Left ventricle myocardium inferior (tissue), 1 donor: ENCODE measurements around the gene ENOX2. TPM values are rescaled to one million over a fixed set of nuclear protein-coding genes. Genes with fewer than 3 reads are reported as not detected.

Source experiments
- DNase-seq: peaks from one replicate; pipeline ENCODE4 v3.0.0-alpha.2; 2020
- H3K27ac ChIP-seq: fragments of 200-600 bp; replicated peaks from 2 replicates; pipeline ENCODE4 v1.8.0; 2021
- H3K27me3 ChIP-seq: fragments of 200-600 bp; 2 replicates; pipeline ENCODE4 v1.8.0; 2021; ENCODE audit warnings: low read depth
- H3K36me3 ChIP-seq: fragments of 200-600 bp; 2 replicates; pipeline ENCODE4 v1.8.0; 2021
- H3K4me1 ChIP-seq: fragments of 200-600 bp; 2 replicates; pipeline ENCODE4 v1.8.0; 2021
- H3K4me3 ChIP-seq: fragments of 200-600 bp; 2 replicates; pipeline ENCODE4 v1.8.0; 2021; ENCODE audit warnings: mild to moderate bottlenecking, moderate library complexity
- H3K9me3 ChIP-seq: fragments of 200-600 bp; replicated peaks from 2 replicates; pipeline ENCODE4 v1.8.0; 2021
- CTCF ChIP-seq: fragments of 200-600 bp; IDR thresholded peaks from 2 replicates; pipeline ENCODE4 v1.8.0; 2021; ENCODE audit warnings: antibody characterized with exemption, mild to moderate bottlenecking, borderline replicate concordance
- intact Hi-C: fragments of 100-400 bp; cut with micrococcal nuclease; formaldehyde crosslinking; loops from one replicate; pipeline ENCODE4 v1.11.0; 2022
- total RNA-seq: library from RNA; stranded (reverse); fragmentation: NEBNext Ultra II Directional; extraction: Animal tissue kit (Norgen Biotek cat#: 25700); gene quantifications from one replicate; pipeline ENCODE4 v1.2.1, GENCODE V29; 2021
- donor health status: DM: no; HTN: yes; CAD: no; lungs with severe emphysema.

The ENOX2 gene
- total RNA-seq, 1 donor from 2014 or later = 14.1 TPM

- Histone ChIP-seq H3K27ac (no peak overlapping the region), H3K4me1 (no peaks in the 10 kb centered on the region), H3K4me3 (no peak overlapping the region), H3K27me3 (no peaks in the 10 kb centered on the region), H3K36me3 (no peaks in the 10 kb centered on the region), H3K9me3 (no peaks in the 10 kb centered on the region)
- intact Hi-C loops = no loop called here
- no peak for DNase-seq
- no peak for TF ChIP-seq CTCF
Observed at GRCh38 chrX:130695931-130696330, 207.1 kb downstream of the ENOX2 start.

GRCh38 chrX:130694983-130695382 lies 208.0 kb downstream of the ENOX2 start:
- DNase-seq = no peak
- intact Hi-C loops = no loop called here
- Histone ChIP-seq H3K27me3 (no peaks in the 10 kb centered on the region), H3K9me3 (no peaks in the 10 kb centered on the region), H3K4me3 (no peak overlapping the region), H3K4me1 (no peaks in the 10 kb centered on the region), H3K36me3 (no peaks in the 10 kb centered on the region), H3K27ac (no peak overlapping the region)
- TF ChIP-seq CTCF = no peak

- intact Hi-C loops = no loop called here
- no peaks in the 10 kb centered on the region for H3K9me3 ChIP-seq
Observed at GRCh38 chrX:130691576-130691975, 211.4 kb downstream of the ENOX2 start.

GRCh38 chrX:130688360-130688759 lies 214.6 kb downstream of the ENOX2 start:
- TF ChIP-seq CTCF = no peak
- H3K27ac ChIP-seq = no peak overlapping the region
- H3K36me3 ChIP-seq = peaks cover 12% of the 10 kb centered on the region
- no peak overlapping the region for H3K4me3 ChIP-seq
- H3K4me1 ChIP-seq = no peaks in the 10 kb centered on the region
- no peaks in the 10 kb centered on the region for H3K27me3 ChIP-seq
- H3K9me3 ChIP-seq = no peaks in the 10 kb centered on the region
- intact Hi-C loops = no loop called here
- DNase-seq = no peak

More at GRCh38 chrX:130691576-130691975, 211.4 kb downstream of the ENOX2 start:
- DNase-seq = no peak
- no peak overlapping the region for H3K4me3 ChIP-seq
- peaks cover 12% of the 10 kb centered on the region for H3K36me3 ChIP-seq
- no peaks in the 10 kb centered on the region for H3K27me3 ChIP-seq
- no peak for TF ChIP-seq CTCF
- H3K27ac ChIP-seq = no peak overlapping the region
- no peaks in the 10 kb centered on the region for H3K4me1 ChIP-seq

- no peak for TF ChIP-seq CTCF
- intact Hi-C loops = no loop called here
- DNase-seq = no peak
Observed at GRCh38 chrX:130682990-130683389, 220.0 kb downstream of the ENOX2 start.

More at GRCh38 chrX:130682990-130683389, 220.0 kb downstream of the ENOX2 start:
- Histone ChIP-seq H3K36me3 (peaks cover 11% of the 10 kb centered on the region), H3K9me3 (no peaks in the 10 kb centered on the region), H3K27me3 (no peaks in the 10 kb centered on the region), H3K4me1 (peaks cover 10% of the 10 kb centered on the region), H3K27ac (peak overlapping the region; percentile 34), H3K4me3 (no peak overlapping the region)
